HCT116 (cell line): ENCODE results near the gene STIM1.

ENCODE experiments used
- CEBPB ChIP-seq: IDR thresholded peaks from 2 replicates; pipeline ENCODE4 v1.6.1; 2012; ENCODE audit warnings: low read depth
- CTCF ChIP-seq, 3 experiments: fragments of 200-600 bp in 1 of 3; sonication (generic) in 1 of 3; IDR thresholded peaks in 2 of 3; conservative IDR thresholded peaks in 1 of 3; 2 replicates each; pipeline ENCODE4 v1.5.1; 2012 to 2017; ENCODE audit warnings: low read depth in 2 of 3, low read length in 2 of 3, antibody characterized with exemption in 1 of 3, borderline replicate concordance in 1 of 3, control low read depth in 1 of 3, mild to moderate bottlenecking in 1 of 3, mixed read lengths in 1 of 3, mixed run types in 1 of 3, moderate library complexity in 1 of 3; ENCODE audit not compliant: insufficient read depth in 1 of 3
- EGR1 ChIP-seq: IDR thresholded peaks from 2 replicates; pipeline ENCODE4 v1.6.1; 2012; ENCODE audit warnings: low read depth
- JUND ChIP-seq: IDR thresholded peaks from 2 replicates; pipeline ENCODE4 v1.6.1; 2012
- SIN3A ChIP-seq: IDR thresholded peaks from 2 replicates; pipeline ENCODE4 v1.6.1; 2012; ENCODE audit warnings: low read depth
- SP1 ChIP-seq: IDR thresholded peaks from 2 replicates; pipeline ENCODE4 v1.6.1; 2012; ENCODE audit warnings: low read depth

- TF ChIP-seq SIN3A, result no peak
- no peak for TF ChIP-seq CTCF (IDR thresholded peaks at IDR 0.05 in 2 of 3, conservative IDR thresholded peaks at IDR 0.05 in 1 of 3; ENCODE audit: borderline replicate concordance in 1 of 3, insufficient read depth in 1 of 3, low read depth in 2 of 3, low read length in 2 of 3)
- no peak for TF ChIP-seq CEBPB
- TF ChIP-seq SP1, result no peak
- TF ChIP-seq EGR1, result no peak
- no peak for TF ChIP-seq JUND
These were observed 35.3 kb downstream of the STIM1 start for GRCh38 chr11:3890806-3891205.
